IMR-90 (cell line): ENCODE results near the gene ADCY5. TPM values are rescaled to one million over a fixed set of nuclear protein-coding genes. Genes with fewer than 3 reads are reported as not detected.

Experiments
- ATAC-seq: fragments of 200-7000 bp; cut with Tn5 transposase; 2 replicates; pipeline ENCODE4 v1.9.1; 2020; ENCODE audit warnings: low read depth, mild to moderate bottlenecking, moderate library complexity
- BruUV-seq: library from RNA; stranded (reverse); fragments of 400-500 nt; replicated peaks from 2 replicates; lab custom pipeline; 2021; lab: Mats Ljungman, UMichigan
- CTCF ChIA-PET: fragments of 300-600 bp; formaldehyde crosslinking; extraction: SDS; loops from one replicate; lab custom pipeline; 2021; ENCODE audit warnings: antibody characterized with exemption; lab: Yijun Ruan, JAX
- POLR2A ChIA-PET: fragments of 300-600 bp; sonication (Branson Sonifier 250); formaldehyde crosslinking; loops from one replicate; lab custom pipeline; 2022; ENCODE audit warnings: antibody characterized with exemption; ENCODE audit not compliant: unreplicated experiment; lab: Charles Lee
- DNase-seq: peaks from one replicate; pipeline ENCODE4 v3.0.0; 2013
- H2AFZ ChIP-seq: replicated peaks from 2 replicates; pipeline ENCODE3; 2013; ENCODE audit warnings: low read length, mild to moderate bottlenecking; ENCODE audit not compliant: poor library complexity
- H2AK5ac ChIP-seq: 2 replicates; pipeline ENCODE4 v1.6.1; 2013; ENCODE audit warnings: low read depth, low read length, inconsistent platforms
- H2AK9ac ChIP-seq: replicated peaks from 2 replicates; pipeline ENCODE3; 2013; ENCODE audit warnings: mild to moderate bottlenecking, low read depth, low read length, moderate library complexity; ENCODE audit not compliant: poor library complexity
- H2BK120ac ChIP-seq: 2 replicates; pipeline ENCODE4 v1.6.1; 2013; ENCODE audit warnings: low read depth, low read length, inconsistent platforms
- H2BK15ac ChIP-seq: 3 replicates; pipeline ENCODE4 v1.6.1; 2013; ENCODE audit warnings: low read depth, low read length, inconsistent platforms
- H2BK20ac ChIP-seq: 2 replicates; pipeline ENCODE4 v1.6.1; 2013; ENCODE audit warnings: low read depth, mild to moderate bottlenecking, inconsistent platforms, low read length, moderate library complexity
- H2BK5ac ChIP-seq: 2 replicates; pipeline ENCODE4 v1.6.1; 2013; ENCODE audit warnings: mild to moderate bottlenecking, low read depth, low read length, inconsistent platforms; ENCODE audit not compliant: poor library complexity, severe bottlenecking
- H3K14ac ChIP-seq: replicated peaks from 2 replicates; pipeline ENCODE4 v1.6.1; 2013; ENCODE audit warnings: low read depth, low read length, inconsistent platforms
- H3K18ac ChIP-seq: 2 replicates; pipeline ENCODE4 v1.6.1; 2013; ENCODE audit warnings: low read depth, low read length, control low read depth
- H3K23ac ChIP-seq: 2 replicates; pipeline ENCODE4 v1.6.1; 2013; ENCODE audit warnings: low read depth, low read length, inconsistent platforms
- H3K27ac ChIP-seq: 2 replicates; pipeline ENCODE4 v1.5.1; 2013; ENCODE audit warnings: mild to moderate bottlenecking, control low read depth, low read length; ENCODE audit not compliant: insufficient read depth
- H3K27me3 ChIP-seq: 2 replicates; pipeline ENCODE4 v1.6.1; 2013; ENCODE audit warnings: low read length; ENCODE audit not compliant: control insufficient read depth, insufficient read depth
- H3K36me3 ChIP-seq: 2 replicates; pipeline ENCODE4 v1.6.1; 2013; ENCODE audit warnings: low read length, mixed read lengths; ENCODE audit not compliant: control insufficient read depth, insufficient read depth
- H3K4ac ChIP-seq: 2 replicates; pipeline ENCODE4 v1.6.1; 2013; ENCODE audit warnings: low read depth, low read length, inconsistent platforms
- H3K4me1 ChIP-seq: 2 replicates; pipeline ENCODE4 v1.6.1; 2013; ENCODE audit warnings: low read length, mixed read lengths; ENCODE audit not compliant: control insufficient read depth, insufficient read depth
- H3K4me2 ChIP-seq: 2 replicates; pipeline ENCODE4 v1.6.1; 2013; ENCODE audit warnings: low read depth, mild to moderate bottlenecking, control low read depth, low read length, moderate library complexity
- H3K4me3 ChIP-seq: 2 replicates; pipeline ENCODE4 v1.5.1; 2013; ENCODE audit warnings: low read depth, mild to moderate bottlenecking, control low read depth, low read length, moderate library complexity; ENCODE audit not compliant: insufficient read depth
- H3K56ac ChIP-seq: 2 replicates; pipeline ENCODE4 v1.6.1; 2013; ENCODE audit warnings: low read length, inconsistent platforms; ENCODE audit not compliant: insufficient read depth; ENCODE audit errors: extremely low read depth
- H3K79me1 ChIP-seq, 2 experiments: 2 replicates each; pipeline ENCODE4 v1.6.1; 2013; ENCODE audit warnings: low read length in 2 of 2, inconsistent platforms in 1 of 2, low read depth in 1 of 2
- H3K9ac ChIP-seq: 2 replicates; pipeline ENCODE4 v1.6.1; 2013; ENCODE audit warnings: low read depth, low read length, control low read depth
- H3K9me1 ChIP-seq: 2 replicates; pipeline ENCODE4 v1.6.1; 2013; ENCODE audit warnings: low read length, inconsistent platforms; ENCODE audit not compliant: insufficient read depth
- H3K9me3 ChIP-seq: 2 replicates; pipeline ENCODE4 v1.6.1; 2013; ENCODE audit warnings: low read length; ENCODE audit not compliant: control insufficient read depth, insufficient read depth
- H4K20me1 ChIP-seq: 2 replicates; pipeline ENCODE4 v1.6.1; 2013; ENCODE audit warnings: low read length, inconsistent platforms; ENCODE audit not compliant: insufficient read depth
- H4K5ac ChIP-seq: 2 replicates; pipeline ENCODE4 v1.6.1; 2013; ENCODE audit warnings: mild to moderate bottlenecking, low read depth, low read length, control low read depth
- H4K8ac ChIP-seq, 2 experiments: 2 replicates each; pipeline ENCODE4 v1.6.1; 2013; ENCODE audit warnings: low read depth in 2 of 2, low read length in 2 of 2, control low read depth in 1 of 2, inconsistent platforms in 1 of 2
- H4K91ac ChIP-seq: 2 replicates; pipeline ENCODE4 v1.6.1; 2013; ENCODE audit warnings: low read depth, low read length, inconsistent platforms; ENCODE audit not compliant: insufficient read depth
- BHLHE40 ChIP-seq: fragments of 150-350 bp; IDR thresholded peaks from 2 replicates; pipeline ENCODE4 v1.6.1; 2016; ENCODE audit warnings: mild to moderate bottlenecking, low read depth, low read length
- CEBPB ChIP-seq: IDR thresholded peaks from 2 replicates; pipeline ENCODE4 v1.6.1; 2012; ENCODE audit warnings: low read depth, low read length, improper control_type of control experiment
- CHD1 ChIP-seq: IDR thresholded peaks from 2 replicates; pipeline ENCODE4 v1.6.1; 2012; ENCODE audit warnings: low read depth, low read length, improper control_type of control experiment
- CTCF ChIP-seq: conservative IDR thresholded peaks from 2 replicates; pipeline ENCODE4 v1.5.1; 2012; ENCODE audit warnings: mild to moderate bottlenecking, low read depth, low read length, improper control_type of control experiment
- ELK1 ChIP-seq: fragments of 150-350 bp; IDR thresholded peaks from 2 replicates; pipeline ENCODE4 v1.6.1; 2016; ENCODE audit warnings: low read depth, mild to moderate bottlenecking, low read length, moderate library complexity, borderline replicate concordance
- FOS ChIP-seq: fragments of 150-350 bp; IDR thresholded peaks from 2 replicates; pipeline ENCODE4 v1.6.1; 2016; ENCODE audit warnings: low read depth, low read length
- MAFK ChIP-seq: IDR thresholded peaks from 2 replicates; pipeline ENCODE4 v1.6.1; 2012; ENCODE audit warnings: low read depth, low read length, improper control_type of control experiment
- MAZ ChIP-seq: IDR thresholded peaks from 2 replicates; pipeline ENCODE4 v1.6.1; 2012; ENCODE audit warnings: low read depth, mild to moderate bottlenecking, low read length, improper control_type of control experiment, moderate library complexity, borderline replicate concordance
- MXI1 ChIP-seq: IDR thresholded peaks from 2 replicates; pipeline ENCODE4 v1.6.1; 2012; ENCODE audit warnings: low read depth, mild to moderate bottlenecking, low read length, moderate library complexity, borderline replicate concordance
- NFE2L2 ChIP-seq: fragments of 150-350 bp; IDR thresholded peaks from 2 replicates; pipeline ENCODE4 v1.6.1; 2016; ENCODE audit warnings: low read depth, mild to moderate bottlenecking, low read length
- POLR2A ChIP-seq: IDR thresholded peaks from 2 replicates; pipeline ENCODE4 v1.6.1; 2012; ENCODE audit warnings: mild to moderate bottlenecking, low read depth, low read length
- RAD21 ChIP-seq: IDR thresholded peaks from 2 replicates; pipeline ENCODE4 v1.6.1; 2012; ENCODE audit warnings: low read length, improper control_type of control experiment
- RCOR1 ChIP-seq: IDR thresholded peaks from 2 replicates; pipeline ENCODE4 v1.6.1; 2012; ENCODE audit warnings: mild to moderate bottlenecking, low read length, improper control_type of control experiment; ENCODE audit not compliant: insufficient replicate concordance
- RFX5 ChIP-seq: IDR thresholded peaks from 2 replicates; pipeline ENCODE4 v1.8.0; 2012; ENCODE audit warnings: low read depth, mild to moderate bottlenecking, low read length, moderate library complexity
- SMC3 ChIP-seq: fragments of 150-350 bp; IDR thresholded peaks from 2 replicates; pipeline ENCODE4 v1.6.1; 2016; ENCODE audit warnings: low read depth, mild to moderate bottlenecking, antibody characterized with exemption, low read length, moderate library complexity
- USF2 ChIP-seq: fragments of 150-350 bp; IDR thresholded peaks from 2 replicates; pipeline ENCODE4 v1.6.1; 2017; ENCODE audit warnings: mild to moderate bottlenecking, antibody characterized with exemption, low read length, low read depth
- WGBS, 2 experiments: methylation state at CpG; one replicate each; pipeline versions ENCODE4 v1.1.5 to v1.1.7; 2013; ENCODE audit warnings: missing lambda C conversion rate in 2 of 2; ENCODE audit not compliant: insufficient read length in 1 of 2; ENCODE audit errors: extremely low coverage in 2 of 2; 5-methylcytosine and 5-hydroxymethylcytosine counted together
- dilution Hi-C: fragments of 300-500 bp; cut with HindIII; formaldehyde crosslinking; loops from one replicate; pipeline ENCODE4 v1.14.3; 2018; ENCODE audit warnings: low sequenced_read_pairs; ENCODE audit not compliant: unreplicated experiment
- in situ Hi-C: fragments of 300-500 bp; cut with MboI; formaldehyde crosslinking; loops from 3 replicates; pipeline ENCODE4 v1.14.3; 2019; ENCODE audit warnings: low sequenced_read_pairs, inconsistent platforms, mixed read lengths
- intact Hi-C: fragments of 100-400 bp; cut with micrococcal nuclease; formaldehyde crosslinking; loops from 2 replicates; pipeline ENCODE4 v1.10.0; 2022
- polyA plus RNA-seq, 3 experiments: library from polyadenylated mRNA; depleted of rRNA; stranded (reverse); fragments of >200 nt; gene quantifications; 2 replicates each; pipeline ENCODE4 v1.2.3, GENCODE V29; 2012; ENCODE audit warnings: low replicate concordance in 1 of 3
- total RNA-seq: library from RNA; depleted of rRNA; stranded (reverse); fragments of >200 nt; gene quantifications from 2 replicates; pipeline ENCODE4 v1.2.3, GENCODE V29; 2012

The ADCY5 gene
- total and polyA plus RNA-seq, 2 of the 4 experiments (the other 2 are of a cell fraction), result 0.14 to 0.18 TPM

- Histone ChIP-seq H3K18ac (no peak overlapping the region), H2BK120ac (no peak overlapping the region), H2BK5ac (no peak overlapping the region), H3K4me2 (no peak overlapping the region), H4K91ac (no peak overlapping the region), H2BK20ac (no peak overlapping the region), H3K4ac (no peak overlapping the region), H2AFZ (no peak overlapping the region), H3K23ac (no peak overlapping the region), H3K56ac (no peak overlapping the region), H3K36me3 (no peaks in the 10 kb centered on the region), H4K5ac (no peak overlapping the region), H2BK15ac (no peak overlapping the region), H3K79me1 (no peaks in the 10 kb centered on the region), H2AK5ac (no peak overlapping the region), H4K20me1 (no peaks in the 10 kb centered on the region), H3K27me3 (no peaks in the 10 kb centered on the region), H2AK9ac (no peak overlapping the region), H3K4me1 (no peaks in the 10 kb centered on the region), H3K9me3 (no peaks in the 10 kb centered on the region), H3K9me1 (0 out of 2 replicates have a peak, but pooled peaks cover 5% of the 10 kb centered on the region), H3K27ac (no peak overlapping the region), H3K9ac (no peak overlapping the region), H3K14ac (no peak overlapping the region), H4K8ac (no peak overlapping the region), H3K4me3 (no peak overlapping the region)
- in situ Hi-C loops (no loop called here), intact Hi-C loops (no loop called here), dilution Hi-C loops (no loop called here)
- ATAC-seq, result no peak
- no TSS peak for BruUV-seq
- DNase-seq, result no peak
- no peak for TF ChIP-seq CEBPB
- TF ChIP-seq CHD1, result no peak
- no peak for TF ChIP-seq RFX5
- no peak for TF ChIP-seq SMC3
- TF ChIP-seq MAZ, result no peak
- TF ChIP-seq USF2, result no peak
- TF ChIP-seq RAD21, result no peak
- no peak for TF ChIP-seq MXI1
- no peak for TF ChIP-seq FOS
- no peak for TF ChIP-seq RCOR1
- no peak for TF ChIP-seq CTCF
- no peak for TF ChIP-seq BHLHE40
- no peak for TF ChIP-seq MAFK
- TF ChIP-seq POLR2A, result no peak
- no peak for TF ChIP-seq NFE2L2
- no peak for TF ChIP-seq ELK1
- ChIA-PET CTCF (no interaction called here), POLR2A (no interaction called here)
- 82% methylated on average over 12 of the region's 18 CpGs; no CpG with 5 or more reads in 1 of the 2 experiments for WGBS, 2 experiments
These were observed 164.4 kb downstream of the ADCY5 start for GRCh38 chr3:123284399-123285010.
